HL-60 (cell line): ENCODE measurements around the gene ROR1.

Experiments
- DNase-seq, 2 experiments: peaks; one replicate each; pipeline ENCODE4 v3.0.0-alpha.2; 2010 to 2020; ENCODE audit warnings: low read depth in 1 of 2, low spot score in 1 of 2
- H3K27ac ChIP-seq: fragments of 250-450 bp; sonication (Bioruptor Pico); replicated peaks from 2 replicates; pipeline ENCODE4 v1.5.1; 2020; ENCODE audit warnings: mild to moderate bottlenecking, moderate library complexity
- H3K27me3 ChIP-seq: fragments of 250-450 bp; sonication (Bioruptor Pico); 2 replicates; pipeline ENCODE4 v1.5.1; 2021; ENCODE audit warnings: mild to moderate bottlenecking, moderate library complexity; ENCODE audit not compliant: insufficient read depth, poor library complexity, severe bottlenecking
- H3K4me3 ChIP-seq: replicated peaks from 2 replicates; pipeline ENCODE4 v1.5.1; 2011; ENCODE audit warnings: mild to moderate bottlenecking, control low read depth, low read length; ENCODE audit not compliant: insufficient read depth
- CTCF ChIP-seq: IDR thresholded peaks from one replicate; pipeline ENCODE4 v1.5.1; 2011; ENCODE audit warnings: low read length, control low read depth, inconsistent platforms; ENCODE audit not compliant: insufficient read depth
- GABPA ChIP-seq: IDR thresholded peaks from 2 replicates; pipeline ENCODE4 v1.6.1; 2012; ENCODE audit warnings: low read depth
- POLR2AphosphoS5 ChIP-seq: IDR thresholded peaks from 2 replicates; pipeline ENCODE4 v1.6.1; 2012; ENCODE audit warnings: low read depth
- REST ChIP-seq: IDR thresholded peaks from 2 replicates; pipeline ENCODE4 v1.6.1; 2012; ENCODE audit warnings: low read depth; ENCODE audit not compliant: insufficient replicate concordance
- SPI1 ChIP-seq: IDR thresholded peaks from 2 replicates; pipeline ENCODE4 v1.6.1; 2012; ENCODE audit warnings: low read depth, mild to moderate bottlenecking, borderline replicate concordance

ROR1 gene

GRCh38 chr1:64122588-64122987 is 348.8 kb downstream of the ROR1 start:
- Histone ChIP-seq H3K27ac (no peak overlapping the region), H3K27me3 (no peaks in the 10 kb centered on the region), H3K4me3 (no peak overlapping the region)
- DNase-seq = no peak
- no peak for TF ChIP-seq CTCF

- TF ChIP-seq REST = no peak
- TF ChIP-seq CTCF = no peak
- Histone ChIP-seq H3K27me3 (no peaks in the 10 kb centered on the region), H3K27ac (no peak overlapping the region), H3K4me3 (no peak overlapping the region)
- no peak for DNase-seq
Measured at GRCh38 chr1:64124704-64125440, 351.1 kb downstream of the ROR1 start.

- TF ChIP-seq CTCF (no peak), REST (no peak), GABPA (no peak), SPI1 (no peak), POLR2AphosphoS5 (no peak)
- Histone ChIP-seq H3K27ac (no peak overlapping the region), H3K4me3 (no peak overlapping the region), H3K27me3 (no peaks in the 10 kb centered on the region)
- DNase-seq = no peak
Measured at GRCh38 chr1:64126581-64126980, 352.8 kb downstream of the ROR1 start.

DNA sequence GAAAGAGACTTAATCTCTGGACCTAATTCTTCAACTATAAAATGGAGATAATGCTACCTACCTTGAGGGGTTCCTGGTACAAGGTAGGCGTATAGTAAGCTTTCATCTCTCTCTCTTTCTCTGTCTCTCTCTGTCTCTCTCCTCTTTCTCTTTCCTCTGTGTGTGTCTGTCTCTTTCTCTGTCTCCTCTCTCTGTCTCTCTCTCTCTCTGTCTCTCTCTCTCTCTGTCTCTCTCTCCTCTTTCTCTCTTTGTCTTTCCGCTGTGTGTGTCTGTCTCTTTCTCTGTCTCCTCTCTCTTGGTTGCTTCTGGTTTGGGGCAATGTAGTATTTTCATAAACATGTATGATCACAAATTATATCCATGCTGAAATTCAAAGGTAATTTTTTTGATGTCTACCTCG is 353.5 kb downstream of the ROR1 start:
- H3K27me3 ChIP-seq = no peaks in the 10 kb centered on the region
- TF ChIP-seq GABPA (no peak), POLR2AphosphoS5 (no peak), REST (no peak), SPI1 (no peak), CTCF (no peak)
- no peak for DNase-seq

More for the DNA sequence above, 353.5 kb downstream of the ROR1 start:
- H3K27ac ChIP-seq = no peak overlapping the region
- H3K4me3 ChIP-seq = no peak overlapping the region
